Measurements from ENCODE around the gene ADGRA1. TPM values are rescaled to one million over a fixed set of nuclear protein-coding genes. Genes with fewer than 3 reads are reported as not detected.

The ADGRA1 gene
- total RNA-seq, 1 experiment from 2014 or later, result not detected

GRCh38 chr10:133058331-133059092 is 29.2 kb upstream of the ADGRA1 start:
- no peak overlapping the region for H3K9ac ChIP-seq (ENCODE audit: low read length)
- no peaks in the 10 kb centered on the region for H3K9me2 ChIP-seq (replicated peaks; ENCODE audit: low read length)
- no TSS peak for BruUV-seq (replicated peaks)
- H3K36me3 ChIP-seq (ENCODE audit: low read depth, low read length), result no peaks in the 10 kb centered on the region
- no peaks in the 10 kb centered on the region for H3K9me3 ChIP-seq (ENCODE audit: low read length)
- DNase-seq (no peak), ATAC-seq (no peak)
- H3K4me1 ChIP-seq (ENCODE audit: insufficient read depth, low read length), result no peaks in the 10 kb centered on the region
- intact Hi-C loops (cut with micrococcal nuclease), result no loop called here
- H3K4me3 ChIP-seq (ENCODE audit: low read length), result no peak overlapping the region
- no peaks in the 10 kb centered on the region for H4K20me1 ChIP-seq (ENCODE audit: low read length)
- H2AFZ ChIP-seq (ENCODE audit: low read length), result no peak overlapping the region
- ChIA-PET CTCF (no interaction called here), POLR2A (ENCODE audit: unreplicated experiment) (no interaction called here)
- H3K79me2 ChIP-seq (ENCODE audit: low read length), result no peaks in the 10 kb centered on the region
- no peak overlapping the region for H3K4me2 ChIP-seq (ENCODE audit: low read length)
- H3K27me3 ChIP-seq (ENCODE audit: low read length), result peaks cover 11% of the 10 kb centered on the region; the same call in 1 of the 2 replicates
- TF ChIP-seq, protein P1, sequence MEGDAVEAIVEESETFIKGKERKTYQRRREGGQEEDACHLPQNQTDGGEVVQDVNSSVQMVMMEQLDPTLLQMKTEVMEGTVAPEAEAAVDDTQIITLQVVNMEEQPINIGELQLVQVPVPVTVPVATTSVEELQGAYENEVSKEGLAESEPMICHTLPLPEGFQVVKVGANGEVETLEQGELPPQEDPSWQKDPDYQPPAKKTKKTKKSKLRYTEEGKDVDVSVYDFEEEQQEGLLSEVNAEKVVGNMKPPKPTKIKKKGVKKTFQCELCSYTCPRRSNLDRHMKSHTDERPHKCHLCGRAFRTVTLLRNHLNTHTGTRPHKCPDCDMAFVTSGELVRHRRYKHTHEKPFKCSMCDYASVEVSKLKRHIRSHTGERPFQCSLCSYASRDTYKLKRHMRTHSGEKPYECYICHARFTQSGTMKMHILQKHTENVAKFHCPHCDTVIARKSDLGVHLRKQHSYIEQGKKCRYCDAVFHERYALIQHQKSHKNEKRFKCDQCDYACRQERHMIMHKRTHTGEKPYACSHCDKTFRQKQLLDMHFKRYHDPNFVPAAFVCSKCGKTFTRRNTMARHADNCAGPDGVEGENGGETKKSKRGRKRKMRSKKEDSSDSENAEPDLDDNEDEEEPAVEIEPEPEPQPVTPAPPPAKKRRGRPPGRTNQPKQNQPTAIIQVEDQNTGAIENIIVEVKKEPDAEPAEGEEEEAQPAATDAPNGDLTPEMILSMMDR (conservative IDR thresholded peaks at IDR 0.05; ENCODE audit: low read depth, low read length), result no peak
- no peak for TF ChIP-seq EZH2 (IDR thresholded peaks at IDR 0.05; ENCODE audit: low read length, unreplicated experiment)
- no peak for TF ChIP-seq EZH2phosphoT487 (IDR thresholded peaks at IDR 0.05; ENCODE audit: borderline replicate concordance, low read length)
- no peaks in the 10 kb centered on the region for H3F3A ChIP-seq (ENCODE audit: low read length, unreplicated experiment)
- no peak overlapping the region for H3K27ac ChIP-seq (ENCODE audit: low read length)

GRCh38 chr10:133059093-133059470 is 28.6 kb upstream of the ADGRA1 start:
- no peak for TF ChIP-seq EZH2 (IDR thresholded peaks at IDR 0.05; ENCODE audit: low read length, unreplicated experiment)
- TF ChIP-seq, protein P1 (conservative IDR thresholded peaks at IDR 0.05; ENCODE audit: low read depth, low read length), result no peak
- TF ChIP-seq EZH2phosphoT487 (IDR thresholded peaks at IDR 0.05; ENCODE audit: borderline replicate concordance, low read length), result no peak
- no TSS peak for BruUV-seq (replicated peaks)
- H3K27me3 ChIP-seq (ENCODE audit: low read length), result peaks cover 11% of the 10 kb centered on the region; the same call in 1 of the 2 replicates
- H2AFZ ChIP-seq (ENCODE audit: low read length), result no peak overlapping the region
- no peaks in the 10 kb centered on the region for H3F3A ChIP-seq (ENCODE audit: low read length, unreplicated experiment)
- no peaks in the 10 kb centered on the region for H3K79me2 ChIP-seq (ENCODE audit: low read length)
- ChIA-PET CTCF (no interaction called here), POLR2A (ENCODE audit: unreplicated experiment) (no interaction called here)
- intact Hi-C loops (cut with micrococcal nuclease), result no loop called here
- H3K27ac ChIP-seq (ENCODE audit: low read length), result no peak overlapping the region
- H4K20me1 ChIP-seq (ENCODE audit: low read length), result no peaks in the 10 kb centered on the region
- H3K9ac ChIP-seq (ENCODE audit: low read length), result no peak overlapping the region
- no peaks in the 10 kb centered on the region for H3K9me3 ChIP-seq (ENCODE audit: low read length)
- H3K9me2 ChIP-seq (replicated peaks; ENCODE audit: low read length), result no peaks in the 10 kb centered on the region
- no peak for ATAC-seq
- DNase-seq, result no peak
- H3K36me3 ChIP-seq (ENCODE audit: low read depth, low read length), result no peaks in the 10 kb centered on the region
- no peak overlapping the region for H3K4me3 ChIP-seq (ENCODE audit: low read length)
- no peak overlapping the region for H3K4me2 ChIP-seq (ENCODE audit: low read length)
- H3K4me1 ChIP-seq (ENCODE audit: insufficient read depth, low read length), result no peaks in the 10 kb centered on the region

GRCh38 chr10:133059571-133059970 is 28.2 kb upstream of the ADGRA1 start:
- H3K4me2 ChIP-seq (ENCODE audit: low read length), result no peak overlapping the region
- intact Hi-C loops (cut with micrococcal nuclease), result no loop called here
- no peaks in the 10 kb centered on the region for H4K20me1 ChIP-seq (ENCODE audit: low read length)
- H3K9ac ChIP-seq (ENCODE audit: low read length), result no peak overlapping the region
- H3K27me3 ChIP-seq (ENCODE audit: low read length), result peaks cover 11% of the 10 kb centered on the region; the same call in 1 of the 2 replicates
- H3K4me3 ChIP-seq (ENCODE audit: low read length), result no peak overlapping the region
- H3K27ac ChIP-seq (ENCODE audit: low read length), result no peak overlapping the region
- ATAC-seq (no peak), DNase-seq (no peak)
- no peaks in the 10 kb centered on the region for H3F3A ChIP-seq (ENCODE audit: low read length, unreplicated experiment)
- ChIA-PET CTCF (no interaction called here), POLR2A (ENCODE audit: unreplicated experiment) (no interaction called here)
- H3K36me3 ChIP-seq (ENCODE audit: low read depth, low read length), result no peaks in the 10 kb centered on the region
- no peaks in the 10 kb centered on the region for H3K79me2 ChIP-seq (ENCODE audit: low read length)
- BruUV-seq (replicated peaks), result no TSS peak
- no peaks in the 10 kb centered on the region for H3K9me3 ChIP-seq (ENCODE audit: low read length)
- no peaks in the 10 kb centered on the region for H3K4me1 ChIP-seq (ENCODE audit: insufficient read depth, low read length)
- H3K9me2 ChIP-seq (replicated peaks; ENCODE audit: low read length), result no peaks in the 10 kb centered on the region
- H2AFZ ChIP-seq (ENCODE audit: low read length), result no peak overlapping the region
- no peak for TF ChIP-seq EZH2 (IDR thresholded peaks at IDR 0.05; ENCODE audit: low read length, unreplicated experiment)
- TF ChIP-seq, protein P1 (conservative IDR thresholded peaks at IDR 0.05; ENCODE audit: low read depth, low read length), result no peak
- no peak for TF ChIP-seq EZH2phosphoT487 (IDR thresholded peaks at IDR 0.05; ENCODE audit: borderline replicate concordance, low read length)

All from PC-3 (cell line).